Thyroid gland (tissue), 4 donors: Measurements from ENCODE around the gene VIT. TPM values are rescaled to one million over a fixed set of nuclear protein-coding genes. Genes with fewer than 3 reads are reported as not detected.

Source experiments
- DNase-seq, 2 donors: peaks; one replicate each; pipeline ENCODE4 v3.0.0-alpha.2; 2019
- H3K27ac ChIP-seq, 3 donors: fragments of 200-600 bp; sonication (generic); 1 replicate in 2 of 3; 2 replicates in 1 of 3; pipeline ENCODE4 v1.5.1; 2016 to 2019; ENCODE audit warnings: mild to moderate bottlenecking in 1 of 3, moderate library complexity in 1 of 3
- H3K27me3 ChIP-seq: fragments of 200-600 bp; sonication (generic); one replicate; pipeline ENCODE4 v1.5.1; 2019
- H3K36me3 ChIP-seq, 2 donors: fragments of 200-600 bp; sonication (generic); one replicate each; pipeline ENCODE4 v1.5.1; 2016 to 2019
- H3K4me1 ChIP-seq, 2 donors: fragments of 200-600 bp; sonication (generic); one replicate each; pipeline ENCODE4 v1.5.1; 2017 to 2019
- H3K4me3 ChIP-seq, 3 donors: fragments of 200-600 bp; sonication (generic); replicated peaks in 1 of 3; 1 replicate in 2 of 3; 2 replicates in 1 of 3; pipeline ENCODE4 v1.5.1; 2016; ENCODE audit warnings: mild to moderate bottlenecking in 1 of 3
- H3K9me3 ChIP-seq: fragments of 200-600 bp; sonication (generic); one replicate; pipeline ENCODE4 v1.5.1; 2017
- CTCF ChIP-seq, 6 experiments: fragments of 200-600 bp in 3 of 6; fragments of 450-650 bp in 3 of 6; sonication (generic) in 3 of 6; IDR thresholded peaks; one replicate each; pipeline ENCODE4 v1.5.1; 2016 to 2019; ENCODE audit warnings: antibody characterized with exemption in 6 of 6, mild to moderate bottlenecking in 2 of 6, inconsistent platforms in 1 of 6, moderate library complexity in 1 of 6
- POLR2A ChIP-seq, 2 donors: fragments of 450-650 bp; IDR thresholded peaks; one replicate each; pipeline ENCODE4 v1.6.1; 2017; ENCODE audit warnings: antibody characterized with exemption in 2 of 2, mild to moderate bottlenecking in 2 of 2, moderate library complexity in 1 of 2
- WGBS, 2 donors: methylation state at CpG; one replicate each; pipeline ENCODE4 v1.1.5; 2017; 5-methylcytosine and 5-hydroxymethylcytosine counted together
- intact Hi-C: fragments of 100-400 bp; cut with DNase I; formaldehyde crosslinking; loops from one replicate; pipeline ENCODE4 v1.15.1; 2023
- total RNA-seq, 4 donors: library from RNA; depleted of rRNA; stranded (reverse); fragments of >200 nt; gene quantifications; one replicate each; pipeline ENCODE4 v1.2.3, GENCODE V29; 2016

The VIT gene
- total RNA-seq, 4 donors from 2014 or later, result 9.4 to 24.7 (median 20.6) TPM

DNA sequence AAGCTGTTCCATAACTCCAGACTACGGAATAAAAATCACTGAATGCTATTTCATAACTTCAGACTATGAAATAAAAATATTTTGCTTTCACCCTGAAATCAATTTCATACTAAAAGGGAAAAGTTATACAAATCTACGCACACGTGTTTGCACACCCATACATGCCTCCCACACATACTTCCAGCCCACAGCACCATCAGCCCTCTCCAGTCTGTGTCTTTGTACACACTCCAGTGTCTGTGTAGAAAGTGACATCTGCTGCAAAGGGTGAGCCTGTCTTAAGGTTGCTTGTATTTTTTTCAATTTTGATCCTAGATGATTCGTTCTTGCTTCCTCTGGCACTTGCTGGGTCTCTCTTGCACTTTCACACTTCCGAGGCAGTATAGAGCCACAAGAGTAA, 53.6 kb downstream of the VIT start:
- Histone ChIP-seq H3K4me1 (no peaks in the 10 kb centered on the region), H3K4me3 (no peak overlapping the region), H3K36me3 (no peaks in the 10 kb centered on the region), H3K27ac (no peak overlapping the region), H3K9me3 (no peaks in the 10 kb centered on the region), H3K27me3 (no peaks in the 10 kb centered on the region)
- DNase-seq, result no peak
- 84 to 87% methylated on average over 5 of the region's 5 CpGs for WGBS, 2 donors
- intact Hi-C loops, result no loop called here
- TF ChIP-seq POLR2A (IDR thresholded peaks at IDR 0.05) (no peak), CTCF (IDR thresholded peaks at IDR 0.05) (no peak)

DNA sequence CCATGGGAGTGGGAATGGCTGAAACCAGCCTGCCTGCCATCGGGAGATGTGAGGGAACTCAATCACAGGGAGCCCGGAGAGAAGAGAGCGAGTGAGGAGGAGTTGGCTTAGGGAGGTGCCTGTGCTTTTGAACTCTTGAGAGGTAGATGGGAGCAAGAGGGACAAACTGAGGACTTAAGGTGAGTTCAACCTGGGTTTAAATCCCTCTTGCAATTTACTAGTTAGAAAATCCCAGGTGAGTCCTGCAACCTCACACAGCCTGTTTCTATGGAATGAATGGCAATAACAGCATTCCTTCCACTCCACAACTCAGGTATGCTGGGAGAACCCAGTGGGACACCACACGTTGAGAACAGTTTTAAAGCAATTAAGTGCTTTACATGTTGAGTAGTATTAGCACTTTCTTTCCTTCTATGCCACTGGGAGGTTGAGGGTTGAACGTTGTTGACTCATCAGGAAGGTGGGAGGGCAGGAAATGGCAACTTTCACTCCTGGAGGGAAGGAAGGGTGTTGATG, 57.3 kb downstream of the VIT start:
- no peak for TF ChIP-seq CTCF (IDR thresholded peaks at IDR 0.05)
- no peak for TF ChIP-seq POLR2A (IDR thresholded peaks at IDR 0.05)
- no peak for DNase-seq
- Histone ChIP-seq H3K4me1 (no peaks in the 10 kb centered on the region), H3K9me3 (no peaks in the 10 kb centered on the region), H3K27me3 (no peaks in the 10 kb centered on the region), H3K36me3 (no peaks in the 10 kb centered on the region), H3K4me3 (no peak overlapping the region), H3K27ac (no peak overlapping the region)
- intact Hi-C loops, result no loop called here
- WGBS, 2 donors, result 47% methylated on average over 5 of the region's 5 CpGs

DNA sequence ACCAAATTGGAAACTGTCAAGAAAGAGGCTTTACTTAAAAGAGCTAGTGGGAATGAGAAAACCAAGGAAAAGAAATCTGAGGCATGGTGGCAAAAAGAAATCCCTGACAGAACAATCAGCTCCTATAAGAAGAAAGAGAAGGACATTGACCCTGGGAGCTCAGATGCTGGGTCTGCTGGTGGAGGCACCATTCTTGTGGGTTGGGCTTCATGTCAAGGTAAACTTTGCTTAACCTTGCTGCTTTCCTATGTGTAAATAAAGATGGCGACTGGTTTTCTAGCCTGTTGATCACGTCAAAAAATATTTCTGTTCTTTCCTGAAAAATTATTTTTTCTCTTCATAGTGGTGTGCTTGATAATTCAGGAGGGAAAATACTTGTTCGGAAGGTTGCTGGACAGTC, 58.1 kb downstream of the VIT start:
- no peak overlapping the region for H3K27ac ChIP-seq
- intact Hi-C loops, result no loop called here
- H3K4me3 ChIP-seq, result no peak overlapping the region
- no peaks in the 10 kb centered on the region for H3K9me3 ChIP-seq
- DNase-seq, result no peak
- 86 to 92% methylated on average over 3 of the region's 3 CpGs for WGBS, 2 donors
- H3K4me1 ChIP-seq, result no peaks in the 10 kb centered on the region
- H3K27me3 ChIP-seq, result no peaks in the 10 kb centered on the region
- TF ChIP-seq CTCF (IDR thresholded peaks at IDR 0.05) (no peak), POLR2A (IDR thresholded peaks at IDR 0.05) (no peak)
- H3K36me3 ChIP-seq, result no peaks in the 10 kb centered on the region

DNA sequence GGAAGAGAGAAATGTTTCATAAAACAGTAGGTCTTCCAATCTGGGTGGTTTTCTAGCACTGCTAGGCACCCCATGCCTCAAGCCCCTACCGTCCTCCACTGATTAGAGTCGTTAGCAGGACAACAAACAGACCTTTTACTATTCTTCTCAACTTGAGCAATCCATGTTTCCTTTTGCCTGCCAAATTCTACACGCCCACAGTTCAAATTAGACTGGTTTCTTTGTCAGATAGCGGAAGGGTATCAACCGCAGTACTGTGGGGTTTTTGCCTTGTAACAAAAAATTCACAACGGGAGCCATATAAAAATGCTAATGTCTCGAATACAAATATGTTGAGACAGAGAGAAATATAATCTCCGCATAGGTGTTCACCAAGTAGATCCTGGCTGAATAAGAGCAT, 59.9 kb downstream of the VIT start:
- 83 to 84% methylated on average over 8 of the region's 8 CpGs for WGBS, 2 donors
- intact Hi-C loops, result no loop called here
- H3K4me3 ChIP-seq, result no peak overlapping the region

More for the DNA sequence above, 59.9 kb downstream of the VIT start:
- DNase-seq, result no peak
- H3K36me3 ChIP-seq, result no peaks in the 10 kb centered on the region
- no peaks in the 10 kb centered on the region for H3K27me3 ChIP-seq
- TF ChIP-seq CTCF (IDR thresholded peaks at IDR 0.05), result no peak
- TF ChIP-seq POLR2A (IDR thresholded peaks at IDR 0.05), result no peak
- no peaks in the 10 kb centered on the region for H3K9me3 ChIP-seq
- no peaks in the 10 kb centered on the region for H3K4me1 ChIP-seq
- no peak overlapping the region for H3K27ac ChIP-seq
